Loucy (cell line): Measurements from ENCODE around the gene PIP4P1.

Experiments used
- H2AFZ ChIP-seq: fragments of 200-600 bp; sonication (generic); 2 replicates; pipeline ENCODE4 v1.6.0; 2016; ENCODE audit warnings: antibody characterized with exemption, mild to moderate bottlenecking, low read length, moderate library complexity
- H3F3A ChIP-seq: fragments of 200-600 bp; 2 replicates; pipeline ENCODE4 v1.6.0; 2016; ENCODE audit warnings: antibody characterized with exemption, low read depth, mild to moderate bottlenecking
- H3K27me3 ChIP-seq: fragments of 200-600 bp; sonication (generic); 2 replicates; pipeline ENCODE4 v1.6.1; 2014; ENCODE audit warnings: low read length, mild to moderate bottlenecking; ENCODE audit not compliant: insufficient read depth, poor library complexity, severe bottlenecking
- H3K36me3 ChIP-seq: fragments of 200-600 bp; sonication (generic); 2 replicates; pipeline ENCODE4 v1.6.1; 2016; ENCODE audit warnings: low read length; ENCODE audit not compliant: insufficient read depth
- H3K4me1 ChIP-seq: fragments of 200-600 bp; sonication (generic); 2 replicates; pipeline ENCODE4 v1.5.1; 2014; ENCODE audit warnings: low read length, mild to moderate bottlenecking; ENCODE audit not compliant: insufficient read depth, poor library complexity, severe bottlenecking
- H3K4me2 ChIP-seq: fragments of 200-600 bp; sonication (generic); 2 replicates; pipeline ENCODE4 v1.6.0; 2014; ENCODE audit warnings: antibody characterized with exemption, low read length, low read depth, mild to moderate bottlenecking; ENCODE audit not compliant: poor library complexity, severe bottlenecking
- H3K4me3 ChIP-seq: fragments of 200-600 bp; sonication (generic); 2 replicates; pipeline ENCODE4 v1.5.1; 2014; ENCODE audit warnings: low read length, mild to moderate bottlenecking, mixed read lengths; ENCODE audit not compliant: poor library complexity, severe bottlenecking
- H3K79me2 ChIP-seq: fragments of 200-600 bp; sonication (generic); 2 replicates; pipeline ENCODE4 v1.6.1; 2014; ENCODE audit warnings: low read length; ENCODE audit not compliant: insufficient read depth
- H3K9ac ChIP-seq: fragments of 200-600 bp; sonication (generic); 2 replicates; pipeline ENCODE4 v1.6.0; 2014; ENCODE audit warnings: mild to moderate bottlenecking, low read depth, low read length, moderate library complexity; ENCODE audit not compliant: poor library complexity, severe bottlenecking
- H3K9me2 ChIP-seq: fragments of 200-600 bp; sonication (generic); replicated peaks from 2 replicates; pipeline ENCODE4 v1.6.1; 2016; ENCODE audit warnings: low read depth, low read length, mixed read lengths
- H3K9me3 ChIP-seq: fragments of 200-600 bp; sonication (generic); 2 replicates; pipeline ENCODE4 v1.6.1; 2014; ENCODE audit warnings: mild to moderate bottlenecking, antibody characterized with exemption, low read length, low read depth; ENCODE audit not compliant: insufficient read depth
- H4K20me1 ChIP-seq: fragments of 200-600 bp; sonication (generic); 2 replicates; pipeline ENCODE4 v1.6.0; 2014; ENCODE audit warnings: antibody characterized with exemption, low read length, mild to moderate bottlenecking; ENCODE audit not compliant: insufficient read depth, poor library complexity, severe bottlenecking
- CTCF ChIP-seq: fragments of 200-600 bp; sonication (generic); conservative IDR thresholded peaks from 2 replicates; pipeline ENCODE4 v1.5.1; 2014; ENCODE audit warnings: mild to moderate bottlenecking, antibody characterized with exemption, low read length
- EZH2phosphoT487 ChIP-seq: fragments of 200-600 bp; IDR thresholded peaks from 2 replicates; pipeline ENCODE4 v1.6.1; 2018; ENCODE audit warnings: antibody characterized with exemption, mild to moderate bottlenecking, moderate library complexity, borderline replicate concordance

PIP4P1 gene

GRCh38 chr14:20470603-20470901 lies 9.3 kb upstream of the PIP4P1 start:
- TF ChIP-seq CTCF, result no peak
- no peak for TF ChIP-seq EZH2phosphoT487
- H3F3A ChIP-seq, result no peaks in the 10 kb centered on the region
- peaks cover 27% of the 10 kb centered on the region; the same call in 1 of the 2 replicates for H3K36me3 ChIP-seq
- peak overlapping the region; percentile 80; the same call in 1 of the 2 replicates for H2AFZ ChIP-seq
- peak overlapping the region; percentile 92 for H3K9ac ChIP-seq
- H3K4me1 ChIP-seq, result peaks cover 35% of the 10 kb centered on the region
- H3K9me2 ChIP-seq, result no peaks in the 10 kb centered on the region
- H3K27me3 ChIP-seq, result no peaks in the 10 kb centered on the region
- peaks cover 35% of the 10 kb centered on the region for H4K20me1 ChIP-seq
- peak overlapping the region; percentile 85 for H3K4me3 ChIP-seq
- peak overlapping the region; percentile 96 for H3K4me2 ChIP-seq
- no peaks in the 10 kb centered on the region for H3K9me3 ChIP-seq
- peaks cover 64% of the 10 kb centered on the region for H3K79me2 ChIP-seq

GRCh38 chr14:20469890-20470602 lies 8.8 kb upstream of the PIP4P1 start:
- Histone ChIP-seq H3K36me3 (peaks cover 22% of the 10 kb centered on the region; the same call in 1 of the 2 replicates), H3K9me2 (no peaks in the 10 kb centered on the region), H3K4me2 (peak overlapping the region; percentile 96), H3K4me3 (peak overlapping the region; percentile 85), H3K4me1 (peaks cover 35% of the 10 kb centered on the region), H3K9ac (peak overlapping the region; percentile 92), H2AFZ (peak overlapping the region; percentile 80), H3K27me3 (no peaks in the 10 kb centered on the region), H4K20me1 (peaks cover 35% of the 10 kb centered on the region), H3K9me3 (no peaks in the 10 kb centered on the region), H3F3A (no peaks in the 10 kb centered on the region), H3K79me2 (peaks cover 59% of the 10 kb centered on the region)
- no peak for TF ChIP-seq EZH2phosphoT487
- no peak for TF ChIP-seq CTCF

- Histone ChIP-seq H3K79me2 (peaks cover 52% of the 10 kb centered on the region), H3K4me2 (peak within 1 kb of the TSS; percentile 96), H3K9me2 (no peaks in the 10 kb centered on the region)
These were observed 8.1 kb upstream of the PIP4P1 start, which contains the start of gene PNP for GRCh38 chr14:20469242-20469889. PNP (plus strand) TSS chr14:20469406; CDS start chr14:20469525, 119 bp downstream.

More at GRCh38 chr14:20469242-20469889, 8.1 kb upstream of the PIP4P1 start, which contains the start of gene PNP:
- Histone ChIP-seq H2AFZ (peak within 1 kb of the TSS; percentile 80), H3F3A (no peaks in the 10 kb centered on the region), H3K36me3 (peaks cover 15% of the 10 kb centered on the region; the same call in 1 of the 2 replicates), H3K27me3 (no peaks in the 10 kb centered on the region), H4K20me1 (peaks cover 35% of the 10 kb centered on the region), H3K9ac (peak within 1 kb of the TSS; percentile 92), H3K4me3 (peak within 1 kb of the TSS; percentile 85), H3K9me3 (no peaks in the 10 kb centered on the region), H3K4me1 (peaks cover 35% of the 10 kb centered on the region)
- no peak for TF ChIP-seq EZH2phosphoT487
- no peak for TF ChIP-seq CTCF
